Caco-2 (cell line): ENCODE results near the gene ILF2. TPM values are rescaled to one million over a fixed set of nuclear protein-coding genes. Genes with fewer than 3 reads are reported as not detected.

Experiments
- BruUV-seq: library from RNA; stranded (reverse); fragments of 400-500 nt; replicated peaks from 2 replicates; lab custom pipeline; 2021; lab: Mats Ljungman, UMichigan
- CTCF ChIA-PET: fragments of 300-600 bp; sonication (Branson Sonifier 250); formaldehyde crosslinking; loops from one replicate; lab custom pipeline; 2022; ENCODE audit warnings: antibody characterized with exemption; lab: Charles Lee
- POLR2A ChIA-PET: fragments of 300-600 bp; sonication (Branson Sonifier 250); formaldehyde crosslinking; loops from one replicate; lab custom pipeline; 2022; ENCODE audit warnings: antibody characterized with exemption; lab: Charles Lee
- DNase-seq, 2 experiments: peaks; one replicate each; pipeline versions ENCODE4 v3.0.0 to v3.0.0-alpha.2; 2020 to 2022
- H3K27me3 ChIP-seq: replicated peaks from 2 replicates; pipeline ENCODE4 v1.6.0; 2011; ENCODE audit warnings: low read length; ENCODE audit not compliant: control insufficient read depth, insufficient read depth
- H3K36me3 ChIP-seq: 2 replicates; pipeline ENCODE4 v1.5.1; 2011; ENCODE audit warnings: low read length; ENCODE audit not compliant: control insufficient read depth, insufficient read depth
- H3K4me1 ChIP-seq: fragments of 250-450 bp; sonication (Bioruptor Pico); 2 replicates; pipeline ENCODE4 v1.5.1; 2020; ENCODE audit warnings: mild to moderate bottlenecking
- H3K4me3 ChIP-seq: 2 replicates; pipeline ENCODE4 v1.5.1; 2011; ENCODE audit warnings: low read depth, mild to moderate bottlenecking, control low read depth, low read length
- H3K9me3 ChIP-seq: fragments of 250-450 bp; sonication (Bioruptor Pico); 2 replicates; pipeline ENCODE4 v1.5.1; 2020; ENCODE audit warnings: mild to moderate bottlenecking, moderate library complexity
- H3K27ac Mint-ChIP-seq: one replicate; pipeline ENCODE4 v1.8.0; 2022; ENCODE audit warnings: mixed read lengths; ENCODE audit not compliant: unreplicated experiment
- H3K27me3 Mint-ChIP-seq: one replicate; pipeline ENCODE4 v1.8.0; 2022; ENCODE audit warnings: mixed read lengths; ENCODE audit not compliant: insufficient read depth, unreplicated experiment
- H3K36me3 Mint-ChIP-seq: one replicate; pipeline ENCODE4 v1.8.0; 2022; ENCODE audit warnings: mild to moderate bottlenecking, mixed read lengths; ENCODE audit not compliant: insufficient read depth, unreplicated experiment
- H3K4me1 Mint-ChIP-seq: one replicate; pipeline ENCODE4 v1.8.0; 2022; ENCODE audit warnings: low read depth, mixed read lengths; ENCODE audit not compliant: unreplicated experiment
- H3K4me3 Mint-ChIP-seq: one replicate; pipeline ENCODE4 v1.8.0; 2022; ENCODE audit warnings: mild to moderate bottlenecking, moderate library complexity, mixed read lengths; ENCODE audit not compliant: unreplicated experiment
- H3K9me3 Mint-ChIP-seq: one replicate; pipeline ENCODE4 v1.8.0; 2022; ENCODE audit warnings: mixed read lengths; ENCODE audit not compliant: unreplicated experiment
- intact Hi-C: fragments of 100-400 bp; cut with micrococcal nuclease; formaldehyde crosslinking; loops from one replicate; pipeline ENCODE4 v1.10.0; 2022; ENCODE audit not compliant: unreplicated experiment
- total RNA-seq: library from RNA; stranded (reverse); gene quantifications from 2 replicates; pipeline ENCODE4 v1.2.3, GENCODE V29; 2022
- TF ChIP-seq, protein P1 (sequence below), 2 experiments: fragments of 200-600 bp in 1 of 2; IDR thresholded peaks; 1 replicate in 1 of 2; 2 replicates in 1 of 2; pipeline versions ENCODE4 v1.5.1 to v1.8.0; 2011 to 2022; ENCODE audit warnings: antibody characterized with exemption in 1 of 2, control low read depth in 1 of 2, inconsistent platforms in 1 of 2, low read depth in 1 of 2, low read length in 1 of 2, mild to moderate bottlenecking in 1 of 2, moderate library complexity in 1 of 2; ENCODE audit not compliant: insufficient read depth in 1 of 2, severe bottlenecking in 1 of 2, unreplicated experiment in 1 of 2

The ILF2 gene
- total RNA-seq, 1 experiment from 2014 or later = 287 TPM

DNA sequence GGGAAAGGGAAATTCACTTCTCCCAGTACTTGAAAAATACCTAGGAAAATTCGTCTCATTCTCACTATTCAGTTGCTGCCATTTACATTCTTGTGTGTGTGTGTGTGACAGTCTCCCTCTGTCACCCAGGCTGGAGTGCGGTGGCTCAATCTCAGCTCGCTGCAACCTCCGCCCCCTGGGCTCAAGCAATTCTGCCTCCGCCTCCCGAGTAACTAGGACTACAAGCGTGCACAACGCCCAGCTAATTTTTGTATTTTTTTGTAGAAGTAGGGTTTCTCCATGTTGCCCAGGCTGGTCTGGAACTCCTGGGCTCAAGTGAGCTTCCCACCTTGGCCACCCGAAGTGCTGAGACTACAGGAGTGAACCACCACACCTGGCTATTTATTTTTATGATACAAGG, 11.1 kb downstream of the ILF2 start:
- no peaks in the 10 kb centered on the region for H3K27me3 Mint-ChIP-seq
- BruUV-seq = no TSS peak
- ChIA-PET CTCF (no interaction called here), POLR2A (interaction anchor here (0.9 to 1.8 kb wide), 3 partner anchors 26 to 43 kb away, joined by 4 to 19 read pairs (median 5); partner anchors contain the start of genes CHTOP and S100A14)
- no peaks in the 10 kb centered on the region for H3K9me3 ChIP-seq
- peak overlapping the region; percentile 97 for H3K4me3 Mint-ChIP-seq
- peaks cover 12% of the 10 kb centered on the region for H3K4me1 ChIP-seq
- DNase-seq = no peak
- intact Hi-C loops = loop anchor here (1.0 kb wide), 1 partner anchor 12 kb away; no protein-coding TSS in a partner anchor
- peak overlapping the region; percentile 91 for H3K27ac Mint-ChIP-seq
- peaks cover 7% of the 10 kb centered on the region for H3K4me1 Mint-ChIP-seq
- TF ChIP-seq, protein P1, sequence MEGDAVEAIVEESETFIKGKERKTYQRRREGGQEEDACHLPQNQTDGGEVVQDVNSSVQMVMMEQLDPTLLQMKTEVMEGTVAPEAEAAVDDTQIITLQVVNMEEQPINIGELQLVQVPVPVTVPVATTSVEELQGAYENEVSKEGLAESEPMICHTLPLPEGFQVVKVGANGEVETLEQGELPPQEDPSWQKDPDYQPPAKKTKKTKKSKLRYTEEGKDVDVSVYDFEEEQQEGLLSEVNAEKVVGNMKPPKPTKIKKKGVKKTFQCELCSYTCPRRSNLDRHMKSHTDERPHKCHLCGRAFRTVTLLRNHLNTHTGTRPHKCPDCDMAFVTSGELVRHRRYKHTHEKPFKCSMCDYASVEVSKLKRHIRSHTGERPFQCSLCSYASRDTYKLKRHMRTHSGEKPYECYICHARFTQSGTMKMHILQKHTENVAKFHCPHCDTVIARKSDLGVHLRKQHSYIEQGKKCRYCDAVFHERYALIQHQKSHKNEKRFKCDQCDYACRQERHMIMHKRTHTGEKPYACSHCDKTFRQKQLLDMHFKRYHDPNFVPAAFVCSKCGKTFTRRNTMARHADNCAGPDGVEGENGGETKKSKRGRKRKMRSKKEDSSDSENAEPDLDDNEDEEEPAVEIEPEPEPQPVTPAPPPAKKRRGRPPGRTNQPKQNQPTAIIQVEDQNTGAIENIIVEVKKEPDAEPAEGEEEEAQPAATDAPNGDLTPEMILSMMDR (IDR thresholded peaks at IDR 0.05; ENCODE audit: insufficient read depth in 1 of 2, low read depth in 1 of 2, low read length in 1 of 2, severe bottlenecking in 1 of 2, unreplicated experiment in 1 of 2) = no peak
- peaks cover 14% of the 10 kb centered on the region for H3K36me3 Mint-ChIP-seq
- no peaks in the 10 kb centered on the region for H3K9me3 Mint-ChIP-seq
- no peaks in the 10 kb centered on the region for H3K27me3 ChIP-seq
- peaks cover 10% of the 10 kb centered on the region; the same call in 1 of the 2 replicates for H3K36me3 ChIP-seq
- peak overlapping the region; percentile 70 for H3K4me3 ChIP-seq

DNA sequence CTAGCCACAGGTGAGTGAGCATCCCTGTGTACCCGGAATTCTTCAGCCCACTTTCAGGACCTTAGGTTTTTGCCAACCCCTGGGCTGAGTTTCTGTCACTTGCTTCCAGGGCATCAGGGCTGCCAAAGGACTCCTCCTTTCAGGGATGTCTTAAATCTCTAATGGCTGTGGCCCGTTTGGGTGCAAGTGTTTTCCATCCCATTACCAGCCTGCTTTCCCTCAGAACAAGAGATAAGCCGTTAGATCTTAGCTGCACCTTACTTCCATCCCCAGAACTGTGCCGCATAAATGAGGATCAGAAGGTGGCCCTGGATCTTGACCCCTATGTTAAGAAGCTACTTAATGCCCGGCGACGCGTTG, 11.6 kb downstream of the ILF2 start:
- Mint-ChIP-seq H3K36me3 (peaks cover 14% of the 10 kb centered on the region), H3K4me1 (peaks cover 12% of the 10 kb centered on the region), H3K9me3 (no peaks in the 10 kb centered on the region), H3K27ac (peak overlapping the region; percentile 91), H3K27me3 (no peaks in the 10 kb centered on the region), H3K4me3 (peak overlapping the region; percentile 97)
- TF ChIP-seq, protein P1 (IDR thresholded peaks at IDR 0.05; ENCODE audit: insufficient read depth in 1 of 2, low read depth in 1 of 2, low read length in 1 of 2, severe bottlenecking in 1 of 2, unreplicated experiment in 1 of 2) = no peak
- TSS peak; percentile 78 for BruUV-seq
- intact Hi-C loops = loop anchor here (1.0 kb wide), 1 partner anchor 12 kb away; no protein-coding TSS in a partner anchor
- peaks cover 8% of the 10 kb centered on the region; the same call in 1 of the 2 replicates for H3K36me3 ChIP-seq
- no peaks in the 10 kb centered on the region for H3K9me3 ChIP-seq
- peak overlapping the region; percentile 70 for H3K4me3 ChIP-seq
- no peaks in the 10 kb centered on the region for H3K27me3 ChIP-seq
- POLR2A ChIA-PET = interaction anchor here (0.9 to 1.8 kb wide), 3 partner anchors 26 to 46 kb away, joined by 3 to 5 read pairs (median 4); partner anchors contain the start of genes CHTOP and S100A16
- no peak for DNase-seq
- CTCF ChIA-PET = no interaction called here
- peaks cover 17% of the 10 kb centered on the region for H3K4me1 ChIP-seq

DNA sequence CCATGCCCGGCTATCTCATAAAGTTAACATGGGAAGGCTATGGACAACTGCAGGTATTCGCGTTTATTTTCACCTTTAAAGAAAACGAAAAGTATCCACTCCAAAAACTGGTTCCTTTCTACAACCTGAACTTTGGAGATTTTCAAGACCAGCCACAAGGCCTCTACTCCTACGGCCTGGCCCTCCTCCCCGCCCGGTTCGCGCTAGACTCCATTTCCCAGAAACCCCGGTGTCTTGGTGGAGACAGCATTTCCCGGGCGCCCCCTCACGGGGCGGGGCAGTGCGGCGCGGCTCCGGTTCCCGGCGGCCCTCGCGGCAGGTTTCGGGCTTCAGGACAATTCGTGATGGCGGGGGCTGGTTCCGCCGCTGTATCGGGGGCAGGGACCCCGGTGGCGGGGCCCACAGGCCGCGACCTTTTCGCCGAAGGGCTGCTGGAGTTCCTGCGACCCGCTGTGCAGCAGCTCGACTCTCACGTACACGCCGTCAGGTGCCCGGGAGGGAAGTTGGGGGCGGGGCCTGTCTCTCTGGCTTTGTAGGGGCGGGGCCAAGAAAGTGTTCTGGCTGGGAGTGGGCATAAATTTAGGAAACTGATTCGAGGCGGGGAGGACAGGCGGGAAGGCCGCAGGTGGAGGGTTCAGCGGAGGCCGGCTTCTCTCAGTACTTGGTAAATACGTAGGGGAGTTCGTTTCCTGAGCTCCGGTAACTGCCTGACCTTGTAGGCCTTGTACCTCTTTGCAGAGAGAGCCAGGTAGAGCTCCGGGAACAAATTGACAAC, 12.2 kb downstream of the ILF2 start, which contains the start of gene SNAPIN:
SNAPIN (plus strand) TSS at position 304 of the 775 bp plus-strand sequence; CDS start at position 345, 41 bp downstream.
- peak; percentile 93 to 95 for DNase-seq
- Mint-ChIP-seq H3K36me3 (peaks cover 14% of the 10 kb centered on the region), H3K9me3 (no peaks in the 10 kb centered on the region), H3K4me3 (peak within 1 kb of the TSS; percentile 97), H3K27me3 (no peaks in the 10 kb centered on the region), H3K4me1 (peaks cover 16% of the 10 kb centered on the region), H3K27ac (peak within 1 kb of the TSS; percentile 91)
- peaks cover 22% of the 10 kb centered on the region for H3K4me1 ChIP-seq
- POLR2A ChIA-PET = interaction anchor here (0.6 to 1.8 kb wide), 4 partner anchors 25 to 46 kb away, joined by 3 to 5 read pairs (median 4); partner anchors contain the start of genes CHTOP, S100A13 and S100A16
- BruUV-seq = no TSS peak
- peaks cover 8% of the 10 kb centered on the region; the same call in 1 of the 2 replicates for H3K36me3 ChIP-seq
- peak within 1 kb of the TSS; percentile 70 for H3K4me3 ChIP-seq
- TF ChIP-seq, protein P1 (IDR thresholded peaks at IDR 0.05; ENCODE audit: insufficient read depth in 1 of 2, low read depth in 1 of 2, low read length in 1 of 2, severe bottlenecking in 1 of 2, unreplicated experiment in 1 of 2) = no peak
- H3K27me3 ChIP-seq = no peaks in the 10 kb centered on the region
- CTCF ChIA-PET = no interaction called here
- no peaks in the 10 kb centered on the region for H3K9me3 ChIP-seq
- intact Hi-C loops = loop anchor here (1.0 kb wide), 1 partner anchor 13 kb away; no protein-coding TSS in a partner anchor
